ENCODE results near the gene MIEN1.

GRCh38 chr17:39715375-39716072, 14.8 kb downstream of the MIEN1 start:
- TF ChIP-seq, protein P1, sequence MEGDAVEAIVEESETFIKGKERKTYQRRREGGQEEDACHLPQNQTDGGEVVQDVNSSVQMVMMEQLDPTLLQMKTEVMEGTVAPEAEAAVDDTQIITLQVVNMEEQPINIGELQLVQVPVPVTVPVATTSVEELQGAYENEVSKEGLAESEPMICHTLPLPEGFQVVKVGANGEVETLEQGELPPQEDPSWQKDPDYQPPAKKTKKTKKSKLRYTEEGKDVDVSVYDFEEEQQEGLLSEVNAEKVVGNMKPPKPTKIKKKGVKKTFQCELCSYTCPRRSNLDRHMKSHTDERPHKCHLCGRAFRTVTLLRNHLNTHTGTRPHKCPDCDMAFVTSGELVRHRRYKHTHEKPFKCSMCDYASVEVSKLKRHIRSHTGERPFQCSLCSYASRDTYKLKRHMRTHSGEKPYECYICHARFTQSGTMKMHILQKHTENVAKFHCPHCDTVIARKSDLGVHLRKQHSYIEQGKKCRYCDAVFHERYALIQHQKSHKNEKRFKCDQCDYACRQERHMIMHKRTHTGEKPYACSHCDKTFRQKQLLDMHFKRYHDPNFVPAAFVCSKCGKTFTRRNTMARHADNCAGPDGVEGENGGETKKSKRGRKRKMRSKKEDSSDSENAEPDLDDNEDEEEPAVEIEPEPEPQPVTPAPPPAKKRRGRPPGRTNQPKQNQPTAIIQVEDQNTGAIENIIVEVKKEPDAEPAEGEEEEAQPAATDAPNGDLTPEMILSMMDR (IDR thresholded peaks at IDR 0.05): no peak
- TF ChIP-seq EZH2 (IDR thresholded peaks at IDR 0.05): no peak

Measured in neural progenitor cell (in vitro differentiated cells).